Measurements from ENCODE around the gene IQUB.

- TF ChIP-seq CTCF (conservative IDR thresholded peaks at IDR 0.05; ENCODE audit: low read depth, low read length) (no peak), EZH2 (IDR thresholded peaks at IDR 0.05; ENCODE audit: low read length, unreplicated experiment) (no peak)
These were observed 49.2 kb downstream of the IQUB start for GRCh38 chr7:123485187-123485586.

Measured in PC-3 (cell line).